ENCODE measurements around the gene MYBBP1A.

DNA sequence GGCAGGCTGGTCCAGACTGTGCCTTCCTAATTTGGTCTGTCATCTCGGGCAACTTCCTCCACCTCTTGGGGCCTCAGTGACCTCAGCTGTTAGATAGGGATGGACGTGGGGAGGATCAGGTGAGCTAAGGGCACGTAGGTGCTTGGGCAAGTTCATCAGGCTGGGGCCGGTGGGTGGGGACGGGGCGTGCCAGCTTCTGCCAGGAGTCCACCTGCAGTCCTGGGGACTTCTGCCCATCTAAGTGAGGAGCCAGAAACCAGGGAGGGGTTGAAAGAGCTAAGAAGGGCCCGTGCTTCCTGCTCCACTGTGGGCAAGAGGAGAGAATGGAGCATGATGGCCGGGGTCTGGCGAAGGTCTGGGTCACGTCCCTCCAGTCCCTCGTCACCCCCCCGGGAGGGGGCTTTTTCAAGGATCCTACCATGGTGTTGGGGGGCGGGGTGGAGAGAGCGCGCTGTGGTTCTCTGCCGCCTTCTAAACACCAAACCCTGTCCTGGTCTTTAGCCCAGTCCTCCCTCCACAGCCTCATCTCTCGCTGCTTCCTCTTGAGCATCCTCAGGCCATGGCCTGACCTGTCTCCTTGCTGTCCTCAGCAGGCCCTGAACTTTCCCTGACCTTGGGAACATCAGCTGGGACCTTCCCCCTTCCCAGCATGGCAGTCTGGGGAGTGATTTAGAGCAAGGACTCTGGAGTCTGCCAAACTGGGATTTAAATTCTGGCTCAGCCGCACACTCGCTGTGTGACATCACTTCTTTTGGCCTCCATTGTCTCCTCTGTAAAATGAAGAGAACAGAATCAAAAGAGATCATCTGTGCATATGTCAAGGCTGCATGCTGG, 34.9 kb downstream of the MYBBP1A start:
- TF ChIP-seq EZH2 (optimal IDR thresholded peaks at IDR 0.05; ENCODE audit: low read depth, low read length) = no peak
- TF ChIP-seq, protein P1, sequence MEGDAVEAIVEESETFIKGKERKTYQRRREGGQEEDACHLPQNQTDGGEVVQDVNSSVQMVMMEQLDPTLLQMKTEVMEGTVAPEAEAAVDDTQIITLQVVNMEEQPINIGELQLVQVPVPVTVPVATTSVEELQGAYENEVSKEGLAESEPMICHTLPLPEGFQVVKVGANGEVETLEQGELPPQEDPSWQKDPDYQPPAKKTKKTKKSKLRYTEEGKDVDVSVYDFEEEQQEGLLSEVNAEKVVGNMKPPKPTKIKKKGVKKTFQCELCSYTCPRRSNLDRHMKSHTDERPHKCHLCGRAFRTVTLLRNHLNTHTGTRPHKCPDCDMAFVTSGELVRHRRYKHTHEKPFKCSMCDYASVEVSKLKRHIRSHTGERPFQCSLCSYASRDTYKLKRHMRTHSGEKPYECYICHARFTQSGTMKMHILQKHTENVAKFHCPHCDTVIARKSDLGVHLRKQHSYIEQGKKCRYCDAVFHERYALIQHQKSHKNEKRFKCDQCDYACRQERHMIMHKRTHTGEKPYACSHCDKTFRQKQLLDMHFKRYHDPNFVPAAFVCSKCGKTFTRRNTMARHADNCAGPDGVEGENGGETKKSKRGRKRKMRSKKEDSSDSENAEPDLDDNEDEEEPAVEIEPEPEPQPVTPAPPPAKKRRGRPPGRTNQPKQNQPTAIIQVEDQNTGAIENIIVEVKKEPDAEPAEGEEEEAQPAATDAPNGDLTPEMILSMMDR (IDR thresholded peaks at IDR 0.05; ENCODE audit: low read length) = no peak

Measured in MM.1S (cell line).